H9 (cell line): Measurements from ENCODE around the gene PLXNB1. TPM values are rescaled to one million over a fixed set of nuclear protein-coding genes. Genes with fewer than 3 reads are reported as not detected.

Experiments used
- DNase-seq: peaks from one replicate; pipeline ENCODE4 v3.0.0-alpha.2; 2017
- H2AFZ ChIP-seq: one replicate; pipeline ENCODE4 v1.6.1; 2013; ENCODE audit warnings: mild to moderate bottlenecking, low read length, control low read depth, moderate library complexity
- H2AK5ac ChIP-seq: 2 replicates; pipeline ENCODE4 v1.6.1; 2013; ENCODE audit warnings: low read length, control low read depth, mixed read lengths; ENCODE audit not compliant: insufficient read length
- H2BK120ac ChIP-seq: one replicate; pipeline ENCODE4 v1.6.1; 2013; ENCODE audit warnings: low read depth, mild to moderate bottlenecking, low read length, control low read depth, inconsistent platforms; ENCODE audit not compliant: poor library complexity, severe bottlenecking
- H2BK12ac ChIP-seq: 2 replicates; pipeline ENCODE4 v1.6.1; 2013; ENCODE audit warnings: low read length, control low read depth, mixed read lengths, low read depth; ENCODE audit not compliant: insufficient read length
- H2BK15ac ChIP-seq: 2 replicates; pipeline ENCODE4 v1.6.1; 2013; ENCODE audit warnings: low read depth, low read length, control low read depth
- H2BK20ac ChIP-seq: one replicate; pipeline ENCODE4 v1.6.1; 2013; ENCODE audit warnings: low read depth, mild to moderate bottlenecking, low read length, control low read depth, inconsistent platforms; ENCODE audit not compliant: poor library complexity, severe bottlenecking
- H2BK5ac ChIP-seq: 2 replicates; pipeline ENCODE4 v1.6.1; 2013; ENCODE audit warnings: low read length, control low read depth, mixed read lengths; ENCODE audit not compliant: insufficient read length
- H3K14ac ChIP-seq: 2 replicates; pipeline ENCODE4 v1.6.1; 2013; ENCODE audit warnings: low read length, control low read depth; ENCODE audit not compliant: insufficient read depth
- H3K18ac ChIP-seq: 2 replicates; pipeline ENCODE4 v1.6.1; 2013; ENCODE audit warnings: low read depth, mild to moderate bottlenecking, mixed read lengths, low read length, control low read depth; ENCODE audit not compliant: insufficient read length
- H3K23ac ChIP-seq: 2 replicates; pipeline ENCODE4 v1.6.1; 2013; ENCODE audit warnings: low read length, control low read depth, mixed read lengths, low read depth; ENCODE audit not compliant: insufficient read length
- H3K23me2 ChIP-seq: 2 replicates; pipeline ENCODE4 v1.6.1; 2013; ENCODE audit warnings: low read depth, mild to moderate bottlenecking, mixed read lengths, low read length, control low read depth; ENCODE audit not compliant: insufficient read length, poor library complexity, severe bottlenecking
- H3K27ac ChIP-seq: 2 replicates; pipeline ENCODE4 v1.5.1; 2013; ENCODE audit warnings: low read length, control low read depth, mixed read lengths, low read depth; ENCODE audit not compliant: insufficient read length
- H3K27me3 ChIP-seq: 2 replicates; pipeline ENCODE4 v1.6.1; 2013; ENCODE audit warnings: low read length, control low read depth, inconsistent platforms; ENCODE audit not compliant: insufficient read depth
- H3K4ac ChIP-seq: 2 replicates; pipeline ENCODE4 v1.6.1; 2013; ENCODE audit warnings: low read depth, mild to moderate bottlenecking, control low read depth, inconsistent platforms, low read length, moderate library complexity
- H3K4me1 ChIP-seq: 2 replicates; pipeline ENCODE4 v1.6.1; 2013; ENCODE audit warnings: low read length, control low read depth, inconsistent platforms; ENCODE audit not compliant: insufficient read depth
- H3K4me2 ChIP-seq: 2 replicates; pipeline ENCODE4 v1.6.1; 2013; ENCODE audit warnings: low read length, control low read depth, mixed read lengths; ENCODE audit not compliant: insufficient read length, insufficient read depth
- H3K56ac ChIP-seq: 2 replicates; pipeline ENCODE4 v1.6.1; 2013; ENCODE audit warnings: low read depth, mild to moderate bottlenecking, mixed read lengths, low read length, control low read depth; ENCODE audit not compliant: insufficient read length
- H3K79me1 ChIP-seq: 2 replicates; pipeline ENCODE4 v1.6.1; 2013; ENCODE audit warnings: low read depth, mild to moderate bottlenecking, moderate library complexity, low read length, control low read depth, inconsistent platforms; ENCODE audit not compliant: insufficient read depth, poor library complexity, severe bottlenecking
- H3K79me2 ChIP-seq: 2 replicates; pipeline ENCODE4 v1.6.1; 2013; ENCODE audit warnings: low read length, control low read depth, inconsistent platforms; ENCODE audit not compliant: insufficient read depth
- H3K9ac ChIP-seq: 2 replicates; pipeline ENCODE4 v1.6.1; 2013; ENCODE audit warnings: low read length, control low read depth, mixed read lengths; ENCODE audit not compliant: insufficient read length; ENCODE audit errors: extremely low read depth
- H3K9me3 ChIP-seq: one replicate; pipeline ENCODE4 v1.6.1; 2013; ENCODE audit warnings: low read depth, low read length, inconsistent platforms; ENCODE audit not compliant: control insufficient read depth
- H3T11ph ChIP-seq: one replicate; pipeline ENCODE4 v1.6.1; 2013; ENCODE audit warnings: mild to moderate bottlenecking, low read length, control low read depth, inconsistent platforms
- H4K20me1 ChIP-seq: one replicate; pipeline ENCODE4 v1.6.1; 2013; ENCODE audit not compliant: control insufficient read depth, insufficient read length, insufficient read depth
- H4K5ac ChIP-seq: 2 replicates; pipeline ENCODE4 v1.6.1; 2013; ENCODE audit warnings: low read depth, mild to moderate bottlenecking, mixed read lengths, low read length, control low read depth; ENCODE audit not compliant: insufficient read length
- H4K8ac ChIP-seq: replicated peaks from 2 replicates; pipeline ENCODE4 v1.6.1; 2013; ENCODE audit warnings: low read length, control low read depth, mixed read lengths, low read depth; ENCODE audit not compliant: insufficient read length
- H4K91ac ChIP-seq: 2 replicates; pipeline ENCODE4 v1.6.1; 2013; ENCODE audit warnings: low read depth, mild to moderate bottlenecking, moderate library complexity, mixed read lengths, low read length, control low read depth; ENCODE audit not compliant: insufficient read length
- H3K27ac Mint-ChIP-seq, 3 experiments: 2 replicates in 2 of 3; 3 replicates in 1 of 3; pipeline ENCODE4 v1.8.0; 2020 to 2021; ENCODE audit warnings: mixed read lengths in 3 of 3, mild to moderate bottlenecking in 1 of 3, moderate library complexity in 1 of 3
- H3K27me3 Mint-ChIP-seq: 2 replicates; pipeline ENCODE4 v1.8.0; 2021; ENCODE audit warnings: low read depth, mild to moderate bottlenecking, moderate library complexity, mixed read lengths
- H3K36me3 Mint-ChIP-seq, 3 experiments: 2 replicates in 2 of 3; 3 replicates in 1 of 3; pipeline ENCODE4 v1.8.0; 2020 to 2021; ENCODE audit warnings: low read depth in 3 of 3, mixed read lengths in 3 of 3; ENCODE audit not compliant: insufficient read depth in 1 of 3
- H3K4me1 Mint-ChIP-seq, 2 experiments: 2 replicates each; pipeline ENCODE4 v1.8.0; 2020; ENCODE audit warnings: mixed read lengths in 2 of 2
- H3K4me3 Mint-ChIP-seq, 2 experiments: 2 replicates in 1 of 2; 3 replicates in 1 of 2; pipeline ENCODE4 v1.8.0; 2020 to 2021; ENCODE audit warnings: mild to moderate bottlenecking in 2 of 2, mixed read lengths in 2 of 2, moderate library complexity in 1 of 2
- H3K9me3 Mint-ChIP-seq, 2 experiments: 2 replicates in 1 of 2; 3 replicates in 1 of 2; pipeline ENCODE4 v1.8.0; 2020; ENCODE audit warnings: mild to moderate bottlenecking in 2 of 2, mixed read lengths in 2 of 2, moderate library complexity in 1 of 2
- WGBS: extraction: QIAGEN DNeasy Blood & Tissue Kit; methylation state at CpG from one replicate; pipeline ENCODE4 v1.1.7; 2013; ENCODE audit warnings: missing lambda C conversion rate, low lambda C conversion rate, mixed read lengths; ENCODE audit not compliant: insufficient read length; ENCODE audit errors: extremely low coverage; 5-methylcytosine and 5-hydroxymethylcytosine counted together
- total RNA-seq: library from RNA; stranded (reverse); gene quantifications from 2 replicates; pipeline ENCODE4 v1.2.1, GENCODE V29; 2021
- TF ChIP-seq, protein P1 (sequence below): fragments of 200-600 bp; sonication (generic); conservative IDR thresholded peaks from 3 replicates; pipeline ENCODE4 v1.8.0; 2021; ENCODE audit warnings: antibody characterized with exemption, mild to moderate bottlenecking

Gene PLXNB1
- total RNA-seq, 1 experiment from 2014 or later = 184 TPM

DNA sequence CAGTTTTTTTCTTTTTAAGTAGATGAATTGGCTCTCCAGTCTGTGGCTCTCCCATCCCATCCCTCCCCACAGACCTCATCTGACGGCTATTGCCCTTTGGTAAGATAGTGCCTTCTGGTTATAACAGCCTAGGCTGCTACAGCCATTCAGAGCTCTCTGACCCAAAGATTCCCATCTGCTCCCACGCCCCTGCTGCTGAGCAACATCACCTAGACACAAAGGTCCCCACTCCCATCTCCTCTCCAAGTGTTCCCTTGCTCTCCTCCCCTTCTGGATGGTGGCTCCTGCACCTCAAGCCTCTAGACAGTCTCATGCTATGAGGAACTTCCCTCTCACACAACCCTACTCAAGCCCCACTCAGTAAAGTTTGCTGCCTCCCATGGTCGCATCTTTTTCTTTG lies 34.2 kb downstream of the PLXNB1 start:
- H3K56ac ChIP-seq = no peak overlapping the region
- H2BK15ac ChIP-seq = no peak overlapping the region
- H3K4me2 ChIP-seq = no peak overlapping the region
- H3K14ac ChIP-seq = no peak overlapping the region
- H4K91ac ChIP-seq = no peak overlapping the region
- H3K27me3 ChIP-seq = no peaks in the 10 kb centered on the region
- H3K9me3 ChIP-seq = no peaks in the 10 kb centered on the region
- no peaks in the 10 kb centered on the region for H3K23me2 ChIP-seq
- H3K4me1 ChIP-seq = 0 out of 2 replicates have a peak, but pooled peaks cover 2% of the 10 kb centered on the region
- H2AFZ ChIP-seq = no peak overlapping the region
- Mint-ChIP-seq H3K9me3 (no peaks in the 10 kb centered on the region; a peak in 1 of 5 replicates), H3K36me3 (peaks cover 0 to 4% (median 2%) of the 10 kb centered on the region in 3 experiments; a peak in 3 of 7 replicates), H3K4me1 (peaks cover 10% of the 10 kb centered on the region in 2 experiments), H3K27me3 (peaks cover 10% of the 10 kb centered on the region), H3K27ac (no peak overlapping the region), H3K4me3 (no peak overlapping the region; a peak in 1 of 5 replicates)
- no CpG with 5 or more reads among the region's 3 CpGs for WGBS
- H4K8ac ChIP-seq = no peak overlapping the region
- no peaks in the 10 kb centered on the region for H4K20me1 ChIP-seq
- no peak overlapping the region for H2BK20ac ChIP-seq
- H3K9ac ChIP-seq = no peak overlapping the region
- H3K18ac ChIP-seq = no peak overlapping the region
- no peak overlapping the region for H3T11ph ChIP-seq
- no peak overlapping the region for H3K27ac ChIP-seq
- H2BK12ac ChIP-seq = no peak overlapping the region
- H4K5ac ChIP-seq = no peak overlapping the region
- TF ChIP-seq, protein P1, sequence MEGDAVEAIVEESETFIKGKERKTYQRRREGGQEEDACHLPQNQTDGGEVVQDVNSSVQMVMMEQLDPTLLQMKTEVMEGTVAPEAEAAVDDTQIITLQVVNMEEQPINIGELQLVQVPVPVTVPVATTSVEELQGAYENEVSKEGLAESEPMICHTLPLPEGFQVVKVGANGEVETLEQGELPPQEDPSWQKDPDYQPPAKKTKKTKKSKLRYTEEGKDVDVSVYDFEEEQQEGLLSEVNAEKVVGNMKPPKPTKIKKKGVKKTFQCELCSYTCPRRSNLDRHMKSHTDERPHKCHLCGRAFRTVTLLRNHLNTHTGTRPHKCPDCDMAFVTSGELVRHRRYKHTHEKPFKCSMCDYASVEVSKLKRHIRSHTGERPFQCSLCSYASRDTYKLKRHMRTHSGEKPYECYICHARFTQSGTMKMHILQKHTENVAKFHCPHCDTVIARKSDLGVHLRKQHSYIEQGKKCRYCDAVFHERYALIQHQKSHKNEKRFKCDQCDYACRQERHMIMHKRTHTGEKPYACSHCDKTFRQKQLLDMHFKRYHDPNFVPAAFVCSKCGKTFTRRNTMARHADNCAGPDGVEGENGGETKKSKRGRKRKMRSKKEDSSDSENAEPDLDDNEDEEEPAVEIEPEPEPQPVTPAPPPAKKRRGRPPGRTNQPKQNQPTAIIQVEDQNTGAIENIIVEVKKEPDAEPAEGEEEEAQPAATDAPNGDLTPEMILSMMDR = no peak
- no peak overlapping the region for H3K4ac ChIP-seq
- H2BK120ac ChIP-seq = no peak overlapping the region
- H2AK5ac ChIP-seq = no peak overlapping the region
- H3K79me2 ChIP-seq = no peaks in the 10 kb centered on the region
- H2BK5ac ChIP-seq = no peak overlapping the region
- H3K23ac ChIP-seq = no peak overlapping the region
- H3K79me1 ChIP-seq = no peaks in the 10 kb centered on the region
- DNase-seq = no peak
